GM12878 (cell line): ENCODE data around the gene PLEKHD1. TPM values are rescaled to one million over a fixed set of nuclear protein-coding genes. Genes with fewer than 3 reads are reported as not detected.

Experiments
- ATAC-seq: fragments of 200-7000 bp; cut with Tn5 transposase; 3 replicates; pipeline ENCODE4 v1.9.1; 2020; ENCODE audit warnings: mild to moderate bottlenecking, moderate library complexity
- BruUV-seq: library from RNA; stranded (reverse); fragments of 400-500 nt; replicated peaks from 2 replicates; lab custom pipeline; 2021; lab: Mats Ljungman, UMichigan
- CTCF ChIA-PET: fragments of 300-600 bp; sonication (Branson Sonifier 250); formaldehyde crosslinking; extraction: SDS; loops from one replicate; lab custom pipeline; 2021; ENCODE audit warnings: inconsistent platforms; lab: Yijun Ruan, JAX
- POLR2A ChIA-PET: fragments of 350-600 bp; formaldehyde crosslinking; extraction: SDS; loops from one replicate; lab custom pipeline; 2021; ENCODE audit warnings: inconsistent platforms; lab: Charles Lee
- RAD21 ChIA-PET: fragments of 300-600 bp; sonication (Branson Sonifier 250); formaldehyde crosslinking; loops from one replicate; lab custom pipeline; 2023; ENCODE audit warnings: antibody characterized with exemption; ENCODE audit not compliant: unreplicated experiment; lab: Charles Lee
- SMC1A ChIA-PET: fragments of 300-600 bp; sonication (Branson Sonifier 250); formaldehyde crosslinking; loops from one replicate; lab custom pipeline; 2023; ENCODE audit not compliant: unreplicated experiment, uncharacterized antibody; lab: Charles Lee
- DNase-seq: peaks from one replicate; pipeline ENCODE4 v3.0.0-alpha.2; 2011; ENCODE audit warnings: low read depth, low spot score
- FAIRE-seq: peaks from 3 replicates; lab custom pipeline; 2011; peaks lifted over from hg19 to GRCh38; lab: Jason Lieb, UNC
- H2AFZ ChIP-seq: 2 replicates; pipeline ENCODE4 v1.6.0; 2011; ENCODE audit warnings: low read depth, low read length, control low read depth; ENCODE audit not compliant: control insufficient read depth
- H3K27ac ChIP-seq: 2 replicates; pipeline ENCODE4 v1.5.1; 2011; ENCODE audit warnings: control low read depth; ENCODE audit not compliant: control insufficient read depth, insufficient read depth
- H3K27me3 ChIP-seq, 2 experiments: replicated peaks in 1 of 2; 2 replicates each; pipeline versions ENCODE4 v1.6.0 to v1.6.1; 2011; ENCODE audit warnings: low read length in 1 of 2; ENCODE audit not compliant: control insufficient read depth in 2 of 2, insufficient read depth in 2 of 2
- H3K36me3 ChIP-seq, 2 experiments: 2 replicates each; pipeline ENCODE4 v1.5.1; 2011; ENCODE audit warnings: low read length in 1 of 2; ENCODE audit not compliant: control insufficient read depth in 2 of 2, insufficient read depth in 2 of 2
- H3K4me1 ChIP-seq: 2 replicates; pipeline ENCODE4 v1.6.1; 2011; ENCODE audit warnings: mild to moderate bottlenecking, low read length, moderate library complexity, mixed read lengths; ENCODE audit not compliant: control insufficient read depth, insufficient read depth
- H3K4me2 ChIP-seq: 2 replicates; pipeline ENCODE4 v1.6.0; 2011; ENCODE audit warnings: control low read depth; ENCODE audit not compliant: control insufficient read depth, insufficient read depth
- H3K4me3 ChIP-seq: fragments of 200-600 bp; sonication (generic); 2 replicates; pipeline ENCODE4 v1.5.1; 2016
- H3K79me2 ChIP-seq: 2 replicates; pipeline ENCODE4 v1.6.0; 2011; ENCODE audit warnings: low read length; ENCODE audit not compliant: control insufficient read depth, insufficient read depth
- H3K9ac ChIP-seq: 2 replicates; pipeline ENCODE4 v1.8.0; 2011; ENCODE audit warnings: low read length, control low read depth, mixed read lengths; ENCODE audit not compliant: control insufficient read depth, insufficient read depth
- H3K9me3 ChIP-seq: replicated peaks from 3 replicates; pipeline ENCODE4 v1.5.1; 2011; ENCODE audit warnings: mild to moderate bottlenecking, low read length; ENCODE audit not compliant: control insufficient read depth, insufficient read depth
- H4K20me1 ChIP-seq: 2 replicates; pipeline ENCODE4 v1.6.0; 2011; ENCODE audit not compliant: control insufficient read depth, insufficient read depth
- CHD2 ChIP-seq: IDR thresholded peaks from 2 replicates; pipeline ENCODE4 v1.6.1; 2011; ENCODE audit warnings: low read depth, low read length, improper control_type of control experiment, borderline replicate concordance
- E2F4 ChIP-seq: IDR thresholded peaks from 2 replicates; pipeline ENCODE4 v1.6.1; 2012; ENCODE audit warnings: low read depth, low read length, improper control_type of control experiment
- EZH2 ChIP-seq: IDR thresholded peaks from 2 replicates; pipeline ENCODE4 v1.6.1; 2012; ENCODE audit warnings: low read depth, mild to moderate bottlenecking, control low read depth, inconsistent platforms, low read length, borderline replicate concordance; ENCODE audit not compliant: control insufficient read depth
- IKZF2 ChIP-seq, 2 experiments: fragments of 450-650 bp; IDR thresholded peaks; 2 replicates each; pipeline ENCODE4 v1.6.1; 2017; ENCODE audit warnings: mild to moderate bottlenecking in 2 of 2, moderate library complexity in 2 of 2
- IRF3 ChIP-seq: fragments of 450-650 bp; IDR thresholded peaks from 2 replicates; pipeline ENCODE4 v1.6.1; 2014; ENCODE audit warnings: mild to moderate bottlenecking
- NFYB ChIP-seq: IDR thresholded peaks from 2 replicates; pipeline ENCODE4 v1.6.1; 2011; ENCODE audit warnings: low read depth, mild to moderate bottlenecking, low read length, improper control_type of control experiment, moderate library complexity; ENCODE audit not compliant: insufficient read depth
- POU2F2 ChIP-seq: IDR thresholded peaks from 3 replicates; pipeline ENCODE4 v1.6.1; 2011; ENCODE audit warnings: low read depth, mild to moderate bottlenecking, low read length, borderline replicate concordance
- RBBP5 ChIP-seq: fragments of 200-600 bp; sonication (generic); conservative IDR thresholded peaks from 2 replicates; pipeline ENCODE4 v1.6.1; 2016
- RFX5 ChIP-seq: IDR thresholded peaks from 2 replicates; pipeline ENCODE4 v1.6.1; 2011; ENCODE audit warnings: low read depth, low read length, improper control_type of control experiment
- SIN3A ChIP-seq: IDR thresholded peaks from 2 replicates; pipeline ENCODE4 v1.6.1; 2012; ENCODE audit warnings: low read depth, low read length, improper control_type of control experiment
- SMAD1 ChIP-seq: fragments of 450-650 bp; IDR thresholded peaks from 2 replicates; pipeline ENCODE4 v1.6.1; 2018; ENCODE audit warnings: mild to moderate bottlenecking, low read depth; ENCODE audit not compliant: partially characterized antibody
- SUPT20H ChIP-seq: IDR thresholded peaks from 2 replicates; pipeline ENCODE4 v1.6.1; 2011; ENCODE audit warnings: low read depth, mild to moderate bottlenecking, low read length, moderate library complexity, borderline replicate concordance; ENCODE audit not compliant: control insufficient read depth
- USF1 ChIP-seq: IDR thresholded peaks from 2 replicates; pipeline ENCODE4 v1.6.1; 2011; ENCODE audit warnings: borderline replicate concordance, low read depth, mild to moderate bottlenecking, moderate library complexity, mixed read lengths, low read length; ENCODE audit not compliant: insufficient read depth; ENCODE audit errors: extremely low read length
- ZNF207 ChIP-seq: fragments of 450-650 bp; IDR thresholded peaks from 2 replicates; pipeline ENCODE4 v1.6.1; 2014; ENCODE audit warnings: antibody characterized with exemption, mild to moderate bottlenecking, borderline replicate concordance
- WGBS: methylation state at CpG from one replicate; pipeline ENCODE4 v1.1.6; 2016; ENCODE audit warnings: low lambda C conversion rate; ENCODE audit not compliant: insufficient replicate concordance, insufficient coverage; ENCODE audit errors: missing lambda C conversion rate; 5-methylcytosine and 5-hydroxymethylcytosine counted together
- in situ Hi-C: fragments of 300-500 bp; cut with MboI; formaldehyde crosslinking; loops from 9 replicates; pipeline ENCODE4 v1.14.3; 2018; ENCODE audit warnings: mixed read lengths
- intact Hi-C: fragments of 100-400 bp; cut with micrococcal nuclease; formaldehyde crosslinking; loops from one replicate; pipeline ENCODE4 v1.14.2; 2022; ENCODE audit not compliant: unreplicated experiment
- polyA plus RNA-seq, 11 experiments: library from polyadenylated mRNA; depleted of rRNA in 4 of 11; unstranded in 6 of 11; stranded (reverse) in 5 of 11; fragments of >200 nt; fragmentation: Nextera tagmentation in 4 of 11; fragmentation: Illumina TruSeq in 1 of 11; extraction: Ambion mirVana in 4 of 11; extraction: Trizol in 1 of 11; gene quantifications; 1 replicate in 1 of 11; 2 replicates in 10 of 11; pipeline versions ENCODE4 v1.2.1 to v1.2.3, GENCODE V29; 2011 to 2016; ENCODE audit warnings: inconsistent platforms in 2 of 11, missing spikeins in 2 of 11, low read depth in 1 of 11
- total RNA-seq, 4 experiments: library from RNA; depleted of rRNA in 3 of 4; stranded (reverse); fragments of >200 nt in 3 of 4; fragmentation: Illumina TruSeq in 1 of 4; extraction: Trizol in 1 of 4; gene quantifications; 2 replicates each; pipeline versions ENCODE4 v1.2.1 to v1.2.3, GENCODE V29; 2013 to 2021
- TF ChIP-seq, protein P1 (sequence below): IDR thresholded peaks from 2 replicates; pipeline ENCODE4 v1.6.1; 2012; ENCODE audit warnings: low read depth, low read length, improper control_type of control experiment
- TF ChIP-seq, protein P2 (sequence below): IDR thresholded peaks from 2 replicates; pipeline ENCODE4 v1.6.1; 2012; ENCODE audit warnings: mild to moderate bottlenecking, low read depth, low read length

The PLEKHD1 gene
- total and polyA plus RNA-seq, 10 of the 15 experiments (the other 5 are each of a cell fraction or from before 2014, with no cell fraction given) = 0.01 to 0.08 (median 0.04) TPM; not detected in 6

- intact Hi-C loops (no loop called here), in situ Hi-C loops (no loop called here)
- no peak overlapping the region for H3K4me2 ChIP-seq
- H3K4me3 ChIP-seq = no peak overlapping the region
- no peaks in the 10 kb centered on the region for H3K36me3 ChIP-seq
- H4K20me1 ChIP-seq = no peaks in the 10 kb centered on the region
- no peak overlapping the region for H2AFZ ChIP-seq
- ChIA-PET CTCF (interaction anchor here (1.1 kb wide), 1 partner anchor 106 kb away, joined by 5 read pairs; no protein-coding TSS in a partner anchor), POLR2A (no interaction called here), RAD21 (no interaction called here), SMC1A (no interaction called here)
- no peaks in the 10 kb centered on the region for H3K79me2 ChIP-seq
- H3K27ac ChIP-seq = no peak overlapping the region
- no peak for FAIRE-seq
- BruUV-seq = no TSS peak
- ATAC-seq = no peak
- H3K27me3 ChIP-seq = peaks cover 8% of the 10 kb centered on the region in 2 experiments; a peak in 3 of 4 replicates
- H3K9ac ChIP-seq = no peak overlapping the region
- H3K9me3 ChIP-seq = no peaks in the 10 kb centered on the region
- 48% methylated on average over 5 of the region's 5 CpGs for WGBS
- H3K4me1 ChIP-seq = peaks cover 10% of the 10 kb centered on the region
- no peak for DNase-seq
- TF ChIP-seq IRF3 = no peak
- TF ChIP-seq, protein P1, sequence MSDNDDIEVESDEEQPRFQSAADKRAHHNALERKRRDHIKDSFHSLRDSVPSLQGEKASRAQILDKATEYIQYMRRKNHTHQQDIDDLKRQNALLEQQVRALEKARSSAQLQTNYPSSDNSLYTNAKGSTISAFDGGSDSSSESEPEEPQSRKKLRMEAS = no peak
- no peak for TF ChIP-seq SMAD1
- TF ChIP-seq E2F4 = no peak
- TF ChIP-seq, protein P2, sequence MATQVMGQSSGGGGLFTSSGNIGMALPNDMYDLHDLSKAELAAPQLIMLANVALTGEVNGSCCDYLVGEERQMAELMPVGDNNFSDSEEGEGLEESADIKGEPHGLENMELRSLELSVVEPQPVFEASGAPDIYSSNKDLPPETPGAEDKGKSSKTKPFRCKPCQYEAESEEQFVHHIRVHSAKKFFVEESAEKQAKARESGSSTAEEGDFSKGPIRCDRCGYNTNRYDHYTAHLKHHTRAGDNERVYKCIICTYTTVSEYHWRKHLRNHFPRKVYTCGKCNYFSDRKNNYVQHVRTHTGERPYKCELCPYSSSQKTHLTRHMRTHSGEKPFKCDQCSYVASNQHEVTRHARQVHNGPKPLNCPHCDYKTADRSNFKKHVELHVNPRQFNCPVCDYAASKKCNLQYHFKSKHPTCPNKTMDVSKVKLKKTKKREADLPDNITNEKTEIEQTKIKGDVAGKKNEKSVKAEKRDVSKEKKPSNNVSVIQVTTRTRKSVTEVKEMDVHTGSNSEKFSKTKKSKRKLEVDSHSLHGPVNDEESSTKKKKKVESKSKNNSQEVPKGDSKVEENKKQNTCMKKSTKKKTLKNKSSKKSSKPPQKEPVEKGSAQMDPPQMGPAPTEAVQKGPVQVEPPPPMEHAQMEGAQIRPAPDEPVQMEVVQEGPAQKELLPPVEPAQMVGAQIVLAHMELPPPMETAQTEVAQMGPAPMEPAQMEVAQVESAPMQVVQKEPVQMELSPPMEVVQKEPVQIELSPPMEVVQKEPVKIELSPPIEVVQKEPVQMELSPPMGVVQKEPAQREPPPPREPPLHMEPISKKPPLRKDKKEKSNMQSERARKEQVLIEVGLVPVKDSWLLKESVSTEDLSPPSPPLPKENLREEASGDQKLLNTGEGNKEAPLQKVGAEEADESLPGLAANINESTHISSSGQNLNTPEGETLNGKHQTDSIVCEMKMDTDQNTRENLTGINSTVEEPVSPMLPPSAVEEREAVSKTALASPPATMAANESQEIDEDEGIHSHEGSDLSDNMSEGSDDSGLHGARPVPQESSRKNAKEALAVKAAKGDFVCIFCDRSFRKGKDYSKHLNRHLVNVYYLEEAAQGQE = no peak
- no peak for TF ChIP-seq EZH2
- TF ChIP-seq CHD2 = no peak
- no peak for TF ChIP-seq ZNF207
- TF ChIP-seq RBBP5 = no peak
- no peak for TF ChIP-seq IKZF2 (IDR thresholded peaks at IDR 0.05)
- TF ChIP-seq NFYB = no peak
- TF ChIP-seq RFX5 = no peak
- no peak for TF ChIP-seq SUPT20H
- no peak for TF ChIP-seq USF1
- TF ChIP-seq POU2F2 = no peak
- TF ChIP-seq SIN3A = no peak
Measured at GRCh38 chr14:69480136-69480535, 4.4 kb upstream of the PLEKHD1 start.
